22Rv1 (cell line): ENCODE measurements around the gene NOS1AP.

Source experiments
- ZFX ChIP-seq: fragments of 450-650 bp; IDR thresholded peaks from 2 replicates; pipeline ENCODE4 v1.6.1; 2017; ENCODE audit warnings: antibody characterized with exemption, borderline replicate concordance
- TF ChIP-seq, protein P1 (sequence below): fragments of 450-650 bp; IDR thresholded peaks from 2 replicates; pipeline ENCODE4 v1.5.1; 2017; ENCODE audit warnings: mild to moderate bottlenecking

DNA sequence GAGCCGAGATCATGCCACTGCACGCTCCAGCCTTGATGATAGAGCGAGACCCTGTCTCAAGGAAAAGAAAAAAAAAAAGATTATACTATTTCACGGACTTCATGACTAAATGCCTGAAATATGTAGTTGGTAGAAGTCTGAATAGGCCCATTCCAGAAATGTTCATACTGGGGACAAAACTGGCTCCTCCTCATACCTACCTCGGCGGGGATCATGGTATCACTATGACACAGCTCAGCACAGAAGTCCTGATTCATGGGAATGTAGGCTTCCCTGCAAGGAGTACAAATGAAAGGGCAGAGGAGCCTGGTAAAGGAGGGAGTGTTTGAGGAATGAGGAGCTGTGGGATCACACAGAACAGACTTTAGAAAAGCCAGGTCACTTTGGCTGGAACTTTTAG lies 302.1 kb downstream of the NOS1AP start:
- TF ChIP-seq, protein P1, sequence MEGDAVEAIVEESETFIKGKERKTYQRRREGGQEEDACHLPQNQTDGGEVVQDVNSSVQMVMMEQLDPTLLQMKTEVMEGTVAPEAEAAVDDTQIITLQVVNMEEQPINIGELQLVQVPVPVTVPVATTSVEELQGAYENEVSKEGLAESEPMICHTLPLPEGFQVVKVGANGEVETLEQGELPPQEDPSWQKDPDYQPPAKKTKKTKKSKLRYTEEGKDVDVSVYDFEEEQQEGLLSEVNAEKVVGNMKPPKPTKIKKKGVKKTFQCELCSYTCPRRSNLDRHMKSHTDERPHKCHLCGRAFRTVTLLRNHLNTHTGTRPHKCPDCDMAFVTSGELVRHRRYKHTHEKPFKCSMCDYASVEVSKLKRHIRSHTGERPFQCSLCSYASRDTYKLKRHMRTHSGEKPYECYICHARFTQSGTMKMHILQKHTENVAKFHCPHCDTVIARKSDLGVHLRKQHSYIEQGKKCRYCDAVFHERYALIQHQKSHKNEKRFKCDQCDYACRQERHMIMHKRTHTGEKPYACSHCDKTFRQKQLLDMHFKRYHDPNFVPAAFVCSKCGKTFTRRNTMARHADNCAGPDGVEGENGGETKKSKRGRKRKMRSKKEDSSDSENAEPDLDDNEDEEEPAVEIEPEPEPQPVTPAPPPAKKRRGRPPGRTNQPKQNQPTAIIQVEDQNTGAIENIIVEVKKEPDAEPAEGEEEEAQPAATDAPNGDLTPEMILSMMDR = no peak
- TF ChIP-seq ZFX = no peak
